Measurements from ENCODE around the gene GFI1. TPM values are rescaled to one million over a fixed set of nuclear protein-coding genes. Genes with fewer than 3 reads are reported as not detected.
A peak's percentile ranks its signal among the peaks of the same experiment; 100 is the strongest.

GFI1 gene
- total and polyA plus RNA-seq, 2 of the 13 experiments (the other 11 are each of a cell fraction or from before 2014, with no cell fraction given) = 10.3 to 10.5 TPM

DNA sequence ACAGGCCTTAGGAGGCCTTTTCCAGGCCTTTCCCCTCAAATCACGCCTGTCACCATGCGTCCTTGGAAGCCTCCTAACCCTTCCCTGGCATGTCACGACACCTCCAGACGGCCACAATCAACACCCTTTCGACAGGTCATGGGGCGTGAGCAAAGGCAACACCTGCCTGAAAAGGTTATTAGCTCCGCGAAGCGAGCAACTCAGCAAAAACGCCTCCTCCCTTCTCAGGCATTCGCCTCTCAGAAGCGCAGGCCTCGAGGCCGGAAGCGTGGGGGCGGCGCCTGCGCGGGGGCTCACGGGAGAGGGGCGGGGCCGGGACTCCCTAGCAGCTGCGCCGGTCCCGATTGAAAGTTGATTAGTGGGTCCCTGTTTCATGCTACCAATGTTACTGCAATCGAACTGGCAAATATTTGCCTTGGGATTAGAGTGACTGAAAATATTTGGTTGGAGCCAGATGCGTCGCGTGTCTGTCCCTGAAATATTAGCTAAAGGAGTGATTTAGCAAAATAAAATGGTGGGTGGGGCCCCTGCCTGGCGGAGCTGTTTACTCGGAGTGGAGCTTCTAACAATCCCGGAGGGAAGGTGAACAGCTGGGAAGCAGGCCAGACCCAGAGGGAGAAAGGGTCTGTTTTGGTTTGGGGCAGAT, 44.9 kb downstream of the GFI1 start (continued):
- TF ChIP-seq FOXM1 (CRISPR knock-in tag; IDR thresholded peaks at IDR 0.05) = no peak
- TF ChIP-seq, protein P1, sequence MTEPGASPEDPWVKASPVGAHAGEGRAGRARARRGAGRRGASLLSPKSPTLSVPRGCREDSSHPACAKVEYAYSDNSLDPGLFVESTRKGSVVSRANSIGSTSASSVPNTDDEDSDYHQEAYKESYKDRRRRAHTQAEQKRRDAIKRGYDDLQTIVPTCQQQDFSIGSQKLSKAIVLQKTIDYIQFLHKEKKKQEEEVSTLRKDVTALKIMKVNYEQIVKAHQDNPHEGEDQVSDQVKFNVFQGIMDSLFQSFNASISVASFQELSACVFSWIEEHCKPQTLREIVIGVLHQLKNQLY (CRISPR knock-in tag; IDR thresholded peaks at IDR 0.05) = peak; percentile 52
- no peak; the same call in 1 of the 2 replicates for TF ChIP-seq RNF219 (CRISPR knock-in tag; IDR thresholded peaks at IDR 0.05)
- peak; percentile 71; the same call in 1 of the 2 replicates for TF ChIP-seq IRF2 (CRISPR knock-in tag; IDR thresholded peaks at IDR 0.05)
- TF ChIP-seq HNRNPH1 (optimal IDR thresholded peaks at IDR 0.05; ENCODE audit: low read depth, low read length) = no peak
- TF ChIP-seq, protein P2, sequence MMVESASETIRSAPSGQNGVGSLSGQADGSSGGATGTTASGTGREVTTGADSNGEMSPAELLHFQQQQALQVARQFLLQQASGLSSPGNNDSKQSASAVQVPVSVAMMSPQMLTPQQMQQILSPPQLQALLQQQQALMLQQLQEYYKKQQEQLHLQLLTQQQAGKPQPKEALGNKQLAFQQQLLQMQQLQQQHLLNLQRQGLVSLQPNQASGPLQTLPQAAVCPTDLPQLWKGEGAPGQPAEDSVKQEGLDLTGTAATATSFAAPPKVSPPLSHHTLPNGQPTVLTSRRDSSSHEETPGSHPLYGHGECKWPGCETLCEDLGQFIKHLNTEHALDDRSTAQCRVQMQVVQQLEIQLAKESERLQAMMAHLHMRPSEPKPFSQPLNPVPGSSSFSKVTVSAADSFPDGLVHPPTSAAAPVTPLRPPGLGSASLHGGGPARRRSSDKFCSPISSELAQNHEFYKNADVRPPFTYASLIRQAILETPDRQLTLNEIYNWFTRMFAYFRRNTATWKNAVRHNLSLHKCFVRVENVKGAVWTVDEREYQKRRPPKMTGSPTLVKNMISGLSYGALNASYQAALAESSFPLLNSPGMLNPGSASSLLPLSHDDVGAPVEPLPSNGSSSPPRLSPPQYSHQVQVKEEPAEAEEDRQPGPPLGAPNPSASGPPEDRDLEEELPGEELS (CRISPR knock-in tag; IDR thresholded peaks at IDR 0.05) = peak; percentile 94
- TF ChIP-seq XBP1 (CRISPR knock-in tag; IDR thresholded peaks at IDR 0.05) = peak; percentile 59; the same call in 1 of the 2 replicates
- TF ChIP-seq MXD1 (CRISPR knock-in tag; IDR thresholded peaks at IDR 0.05) = no peak; the same call in 1 of the 2 replicates
- TF ChIP-seq MEIS2 (CRISPR knock-in tag; IDR thresholded peaks at IDR 0.05) = peak; percentile 83; the same call in 1 of the 2 replicates
- no peak for TF ChIP-seq CBX2 (IDR thresholded peaks at IDR 0.05; ENCODE audit: low read depth, low read length)
- no peak for TF ChIP-seq CBX2 (CRISPR knock-in tag; IDR thresholded peaks at IDR 0.05; ENCODE audit: low read depth)
- no peak for TF ChIP-seq U2AF2 (IDR thresholded peaks at IDR 0.05; ENCODE audit: low read depth, low read length)
- no peak for TF ChIP-seq ZNF761 (CRISPR knock-in tag; conservative IDR thresholded peaks at IDR 0.05)
- 0 out of 2 replicates have a peak, but pooled peaks have one; percentile 37 for TF ChIP-seq KMT2A (CRISPR knock-in tag; IDR thresholded peaks at IDR 0.05)
- no peak for TF ChIP-seq SRF (IDR thresholded peaks at IDR 0.05; ENCODE audit: low read depth, low read length)
- TF ChIP-seq, protein P3, sequence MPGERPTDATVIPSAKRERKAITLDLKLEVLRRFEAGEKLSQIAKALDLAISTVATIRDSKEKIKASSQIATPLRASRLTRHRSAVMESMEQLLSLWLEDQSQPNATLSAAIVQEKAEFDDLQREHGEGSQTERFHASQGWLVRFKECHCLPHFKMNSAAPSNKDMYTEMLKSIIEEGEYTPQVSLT (CRISPR knock-in tag; IDR thresholded peaks at IDR 0.05; ENCODE audit: borderline replicate concordance, low read depth) = no peak
- peak; percentile 75; the same call in 1 of the 2 replicates for TF ChIP-seq ZNF569 (CRISPR knock-in tag; IDR thresholded peaks at IDR 0.05; ENCODE audit: borderline replicate concordance)
- peak; percentile 93; the same call in 1 of the 2 replicates for TF ChIP-seq ZFP36L1 (CRISPR knock-in tag; IDR thresholded peaks at IDR 0.05)
- TF ChIP-seq HNRNPL (IDR thresholded peaks at IDR 0.05; ENCODE audit: low read depth, low read length) = 0 out of 2 replicates have a peak, but pooled peaks have one; percentile 32
- TF ChIP-seq ZC3H13 (CRISPR knock-in tag; IDR thresholded peaks at IDR 0.05) = no peak
- TF ChIP-seq ARHGAP35 (CRISPR knock-in tag; IDR thresholded peaks at IDR 0.05; ENCODE audit: borderline replicate concordance) = no peak
- peak; percentile 91 for TF ChIP-seq SP4 (CRISPR knock-in tag; IDR thresholded peaks at IDR 0.05)
- peak; percentile 35; the same call in 1 of the 2 replicates for TF ChIP-seq ZNF878 (CRISPR knock-in tag; IDR thresholded peaks at IDR 0.05)
- no peak for TF ChIP-seq TOE1 (CRISPR knock-in tag; IDR thresholded peaks at IDR 0.05)
- peak; percentile 55; the same call in 1 of the 2 replicates for TF ChIP-seq ARID2 (CRISPR knock-in tag; IDR thresholded peaks at IDR 0.05; ENCODE audit: borderline replicate concordance)
- peak; percentile 92; the same call in 1 of the 2 replicates for TF ChIP-seq BRD4 (CRISPR knock-in tag; IDR thresholded peaks at IDR 0.05)

All from HepG2 (cell line).